BE2C (cell line): ENCODE measurements around the gene OR10A3.

Experiments used
- DNase-seq: peaks from one replicate; pipeline ENCODE4 v3.0.0-alpha.2; 2020
- H3K27me3 ChIP-seq: fragments of 250-450 bp; sonication (Bioruptor Pico); 2 replicates; pipeline ENCODE4 v1.5.1; 2020; ENCODE audit warnings: mild to moderate bottlenecking
- H3K36me3 ChIP-seq: fragments of 250-450 bp; sonication (Bioruptor Pico); 2 replicates; pipeline ENCODE4 v1.5.1; 2020; ENCODE audit warnings: mild to moderate bottlenecking
- H3K4me1 ChIP-seq: fragments of 250-450 bp; sonication (Bioruptor Pico); 2 replicates; pipeline ENCODE4 v1.5.1; 2020
- H3K4me3 ChIP-seq: 2 replicates; pipeline ENCODE4 v1.5.1; 2011; ENCODE audit warnings: low read depth, low read length
- H3K9me3 ChIP-seq: fragments of 250-450 bp; sonication (Bioruptor Pico); 2 replicates; pipeline ENCODE4 v1.5.1; 2020
- TF ChIP-seq, protein P1 (sequence below): IDR thresholded peaks from 2 replicates; pipeline ENCODE4 v1.5.1; 2012; ENCODE audit warnings: mild to moderate bottlenecking, low read depth, low read length

Gene OR10A3

GRCh38 chr11:7949934-7950333 is 8.4 kb upstream of the OR10A3 start:
- H3K36me3 ChIP-seq = no peaks in the 10 kb centered on the region
- TF ChIP-seq, protein P1, sequence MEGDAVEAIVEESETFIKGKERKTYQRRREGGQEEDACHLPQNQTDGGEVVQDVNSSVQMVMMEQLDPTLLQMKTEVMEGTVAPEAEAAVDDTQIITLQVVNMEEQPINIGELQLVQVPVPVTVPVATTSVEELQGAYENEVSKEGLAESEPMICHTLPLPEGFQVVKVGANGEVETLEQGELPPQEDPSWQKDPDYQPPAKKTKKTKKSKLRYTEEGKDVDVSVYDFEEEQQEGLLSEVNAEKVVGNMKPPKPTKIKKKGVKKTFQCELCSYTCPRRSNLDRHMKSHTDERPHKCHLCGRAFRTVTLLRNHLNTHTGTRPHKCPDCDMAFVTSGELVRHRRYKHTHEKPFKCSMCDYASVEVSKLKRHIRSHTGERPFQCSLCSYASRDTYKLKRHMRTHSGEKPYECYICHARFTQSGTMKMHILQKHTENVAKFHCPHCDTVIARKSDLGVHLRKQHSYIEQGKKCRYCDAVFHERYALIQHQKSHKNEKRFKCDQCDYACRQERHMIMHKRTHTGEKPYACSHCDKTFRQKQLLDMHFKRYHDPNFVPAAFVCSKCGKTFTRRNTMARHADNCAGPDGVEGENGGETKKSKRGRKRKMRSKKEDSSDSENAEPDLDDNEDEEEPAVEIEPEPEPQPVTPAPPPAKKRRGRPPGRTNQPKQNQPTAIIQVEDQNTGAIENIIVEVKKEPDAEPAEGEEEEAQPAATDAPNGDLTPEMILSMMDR = no peak
- no peak for DNase-seq
- no peaks in the 10 kb centered on the region for H3K4me1 ChIP-seq
- no peak overlapping the region for H3K4me3 ChIP-seq
- peaks cover 3% of the 10 kb centered on the region for H3K27me3 ChIP-seq
- no peaks in the 10 kb centered on the region for H3K9me3 ChIP-seq

GRCh38 chr11:7944123-7944522 is 2.6 kb upstream of the OR10A3 start:
- H3K9me3 ChIP-seq = no peaks in the 10 kb centered on the region
- H3K27me3 ChIP-seq = peaks cover 3% of the 10 kb centered on the region
- TF ChIP-seq, protein P1 = no peak
- no peaks in the 10 kb centered on the region for H3K4me1 ChIP-seq
- no peak for DNase-seq
- no peaks in the 10 kb centered on the region for H3K36me3 ChIP-seq
- no peak overlapping the region for H3K4me3 ChIP-seq

DNA sequence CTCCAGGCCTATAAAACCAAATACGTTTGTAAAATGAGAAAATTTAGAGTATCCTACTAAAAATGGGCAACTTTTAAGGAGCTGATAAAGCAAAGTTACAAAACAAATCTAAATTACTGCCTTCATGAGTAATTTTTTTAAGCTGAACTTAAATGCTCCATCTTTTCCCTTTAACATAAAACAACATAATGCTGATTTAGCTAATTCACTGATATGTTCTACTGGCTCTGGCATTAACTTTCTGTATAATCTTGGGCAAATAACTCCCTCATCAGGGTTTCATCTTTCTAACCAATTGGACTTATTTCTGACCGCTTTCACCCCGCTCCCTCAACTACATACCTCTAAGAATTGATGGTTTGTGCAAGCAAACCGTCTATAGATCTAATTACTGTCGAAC is 362 bp downstream of the OR10A3 start:
- Histone ChIP-seq H3K4me3 (no peak overlapping the region), H3K9me3 (no peaks in the 10 kb centered on the region), H3K27me3 (no peaks in the 10 kb centered on the region; the same call in 1 of the 2 replicates), H3K36me3 (no peaks in the 10 kb centered on the region), H3K4me1 (no peaks in the 10 kb centered on the region)
- TF ChIP-seq, protein P1 = no peak
- DNase-seq = no peak

DNA sequence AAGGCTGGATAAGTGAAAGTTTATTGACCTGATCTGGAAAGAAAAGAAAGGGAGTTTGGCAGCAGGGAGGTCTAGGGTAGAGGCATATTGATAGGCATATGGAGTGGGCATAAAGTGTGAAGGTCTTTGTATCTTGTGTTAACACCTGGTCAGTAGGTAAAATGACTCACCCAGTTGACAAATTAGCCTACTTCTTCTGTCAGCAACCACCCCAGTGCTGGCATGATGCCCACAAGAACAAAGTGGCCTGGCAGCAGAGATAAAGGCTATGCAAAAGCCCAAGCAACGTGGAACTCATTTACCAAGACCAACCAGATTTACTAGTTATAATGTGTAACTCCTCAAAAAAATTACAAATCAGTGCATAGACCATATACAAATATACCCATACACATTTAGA is 4.9 kb downstream of the OR10A3 start:
- no peaks in the 10 kb centered on the region for H3K9me3 ChIP-seq
- no peaks in the 10 kb centered on the region for H3K4me1 ChIP-seq
- no peak for DNase-seq
- H3K36me3 ChIP-seq = no peaks in the 10 kb centered on the region
- H3K27me3 ChIP-seq = no peaks in the 10 kb centered on the region; the same call in 1 of the 2 replicates
- TF ChIP-seq, protein P1 = no peak
- H3K4me3 ChIP-seq = no peak overlapping the region

DNA sequence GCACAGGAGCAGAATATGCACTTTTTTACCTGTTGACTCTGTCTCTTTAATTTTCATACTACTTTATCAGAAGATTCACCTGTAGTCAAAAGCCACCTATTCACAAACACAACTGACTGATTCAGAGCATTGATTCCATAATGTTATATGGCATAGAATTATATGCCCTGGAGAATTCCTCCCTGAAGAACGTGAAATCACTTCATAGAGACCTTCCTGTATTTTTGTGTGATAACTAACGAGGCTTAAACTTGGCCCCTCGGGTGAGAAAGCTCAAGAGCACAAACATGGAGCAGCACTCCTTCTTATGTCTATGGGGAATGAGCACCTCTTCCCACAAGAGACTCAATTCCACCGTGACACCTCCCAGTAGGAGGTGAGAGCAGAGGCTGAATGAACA is 10.3 kb downstream of the OR10A3 start, which contains the start of gene OR10A6:
Gene OR10A6, minus strand, starts transcription at position 101 of the 400 bp plus-strand sequence. CDS start 2,606 bp downstream, outside the sequence.
- Histone ChIP-seq H3K4me1 (no peaks in the 10 kb centered on the region), H3K36me3 (no peaks in the 10 kb centered on the region), H3K4me3 (no peak within 1 kb of the TSS), H3K27me3 (no peaks in the 10 kb centered on the region), H3K9me3 (no peaks in the 10 kb centered on the region)
- TF ChIP-seq, protein P1 = no peak
- no peak for DNase-seq

DNA sequence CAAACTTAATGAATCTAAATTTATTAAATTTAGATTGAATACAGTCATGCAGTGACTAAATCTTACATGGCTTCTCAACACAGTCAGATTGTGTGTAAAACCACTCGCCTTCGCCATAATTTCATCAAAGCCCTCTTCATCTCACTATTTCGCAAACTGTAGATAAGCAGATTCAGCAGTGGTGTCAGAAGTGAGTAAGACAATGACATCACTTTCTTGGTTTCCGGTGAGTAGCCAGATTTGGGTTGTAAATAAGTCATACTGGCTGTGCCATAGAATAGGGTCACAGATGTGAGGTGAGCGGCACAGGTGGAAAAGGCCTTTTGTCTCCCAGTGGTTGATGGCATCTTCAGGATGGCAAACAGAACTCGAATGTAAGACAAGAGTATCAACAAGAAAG is 13.9 kb downstream of the OR10A3 start:
- no peak overlapping the region for H3K4me3 ChIP-seq
- no peak for DNase-seq
- no peaks in the 10 kb centered on the region for H3K27me3 ChIP-seq
- H3K36me3 ChIP-seq = no peaks in the 10 kb centered on the region
- H3K4me1 ChIP-seq = no peaks in the 10 kb centered on the region
- TF ChIP-seq, protein P1 = no peak
- H3K9me3 ChIP-seq = no peaks in the 10 kb centered on the region
